Upper lobe of left lung (tissue), 6 donors: Measurements from ENCODE around the gene ADISSP. TPM values are rescaled to one million over a fixed set of nuclear protein-coding genes. Genes with fewer than 3 reads are reported as not detected.

Experiments used
- ATAC-seq, 2 donors: fragments of 200-7000 bp; cut with Tn5 transposase; one replicate each; pipeline ENCODE4 v1.9.1; 2022; ENCODE audit warnings: mild to moderate bottlenecking in 2 of 2, moderate library complexity in 2 of 2; ENCODE audit not compliant: low FRiP score in 2 of 2
- DNase-seq, 2 donors: peaks; one replicate each; pipeline ENCODE4 v3.0.0-alpha.2; 2019 to 2020
- H3K27ac ChIP-seq, 4 donors: fragments of 200-600 bp; sonication (generic); one replicate each; pipeline ENCODE4 v1.5.1; 2016 to 2019
- H3K27me3 ChIP-seq, 4 donors: fragments of 200-600 bp; sonication (generic); one replicate each; pipeline ENCODE4 v1.5.1; 2017 to 2019
- H3K36me3 ChIP-seq, 4 donors: fragments of 200-600 bp; sonication (generic); one replicate each; pipeline ENCODE4 v1.5.1; 2016 to 2019
- H3K4me1 ChIP-seq, 4 donors: fragments of 200-600 bp; sonication (generic); one replicate each; pipeline ENCODE4 v1.5.1; 2018 to 2019
- H3K4me3 ChIP-seq, 4 donors: fragments of 200-600 bp; sonication (generic); one replicate each; pipeline ENCODE4 v1.5.1; 2017 to 2019; ENCODE audit warnings: mild to moderate bottlenecking in 2 of 4, moderate library complexity in 1 of 4
- H3K9me3 ChIP-seq, 4 donors: fragments of 200-600 bp; sonication (generic); one replicate each; pipeline ENCODE4 v1.5.1; 2018 to 2019
- EP300 ChIP-seq, 4 donors: sonication (generic); formaldehyde crosslinking; IDR thresholded peaks; one replicate each; pipeline ENCODE4 v1.5.1; 2017; ENCODE audit warnings: antibody characterized with exemption in 4 of 4, control low read depth in 2 of 4
- POLR2A ChIP-seq, 4 donors: fragments of 450-650 bp; IDR thresholded peaks; one replicate each; pipeline ENCODE4 v1.5.1; 2016 to 2017; ENCODE audit warnings: antibody characterized with exemption in 4 of 4, mild to moderate bottlenecking in 2 of 4
- POLR2AphosphoS5 ChIP-seq, 2 donors: sonication (generic); formaldehyde crosslinking; IDR thresholded peaks; one replicate each; pipeline ENCODE4 v1.5.1; 2017; ENCODE audit warnings: antibody characterized with exemption in 2 of 2
- WGBS, 2 donors: methylation state at CpG; one replicate each; pipeline ENCODE4 v1.1.5; 2017 to 2018; 5-methylcytosine and 5-hydroxymethylcytosine counted together
- total RNA-seq, 6 donors: library from RNA; depleted of rRNA in 4 of 6; stranded (reverse); fragments of >200 nt in 4 of 6; gene quantifications; one replicate each; pipeline versions ENCODE4 v1.1.0 to v1.2.1, GENCODE V29; 2016 to 2021
- TF ChIP-seq, protein P1 (sequence below), 6 experiments: fragments of 450-650 bp in 4 of 6; fragments of 200-600 bp in 2 of 6; sonication (generic) in 2 of 6; IDR thresholded peaks; one replicate each; pipeline ENCODE4 v1.5.1; 2016 to 2019; ENCODE audit warnings: antibody characterized with exemption in 6 of 6
- donor health status: DM: no; HTN: no; CAD: no; lungs with moderate emphysema.
- donor health status: DM: no; HTN: yes; CAD: no; lungs with severe emphysema.

The ADISSP gene
- total RNA-seq, 6 donors from 2014 or later: 6.7 to 41.9 (median 39.1) TPM

DNA sequence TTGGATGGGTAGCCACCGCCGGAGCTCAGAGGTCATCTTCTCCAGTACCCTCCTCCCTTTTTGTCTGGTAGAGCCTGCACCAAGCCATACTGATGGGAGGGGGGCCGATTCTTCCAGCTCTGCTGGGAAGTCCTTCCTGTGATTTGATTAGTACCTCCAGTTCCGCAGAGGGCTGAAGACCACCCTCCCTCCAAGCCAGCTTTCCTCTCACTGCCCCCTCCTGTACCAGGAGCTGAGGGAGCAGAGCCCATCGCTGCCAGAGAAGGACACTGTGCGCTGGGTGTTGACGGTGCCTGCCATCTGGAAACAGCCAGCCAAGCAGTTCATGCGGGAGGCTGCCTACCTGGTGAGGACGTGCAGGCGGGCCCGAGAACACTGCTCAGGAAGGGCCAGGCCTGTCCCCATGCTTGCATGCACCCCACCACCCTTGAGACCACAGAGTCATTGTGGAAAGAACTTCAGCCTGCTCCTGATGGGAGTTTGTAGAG, 21.8 kb downstream of the ADISSP start:
- no peak for TF ChIP-seq POLR2A (IDR thresholded peaks at IDR 0.05)
- no peak for TF ChIP-seq POLR2AphosphoS5 (IDR thresholded peaks at IDR 0.05)
- TF ChIP-seq, protein P1, sequence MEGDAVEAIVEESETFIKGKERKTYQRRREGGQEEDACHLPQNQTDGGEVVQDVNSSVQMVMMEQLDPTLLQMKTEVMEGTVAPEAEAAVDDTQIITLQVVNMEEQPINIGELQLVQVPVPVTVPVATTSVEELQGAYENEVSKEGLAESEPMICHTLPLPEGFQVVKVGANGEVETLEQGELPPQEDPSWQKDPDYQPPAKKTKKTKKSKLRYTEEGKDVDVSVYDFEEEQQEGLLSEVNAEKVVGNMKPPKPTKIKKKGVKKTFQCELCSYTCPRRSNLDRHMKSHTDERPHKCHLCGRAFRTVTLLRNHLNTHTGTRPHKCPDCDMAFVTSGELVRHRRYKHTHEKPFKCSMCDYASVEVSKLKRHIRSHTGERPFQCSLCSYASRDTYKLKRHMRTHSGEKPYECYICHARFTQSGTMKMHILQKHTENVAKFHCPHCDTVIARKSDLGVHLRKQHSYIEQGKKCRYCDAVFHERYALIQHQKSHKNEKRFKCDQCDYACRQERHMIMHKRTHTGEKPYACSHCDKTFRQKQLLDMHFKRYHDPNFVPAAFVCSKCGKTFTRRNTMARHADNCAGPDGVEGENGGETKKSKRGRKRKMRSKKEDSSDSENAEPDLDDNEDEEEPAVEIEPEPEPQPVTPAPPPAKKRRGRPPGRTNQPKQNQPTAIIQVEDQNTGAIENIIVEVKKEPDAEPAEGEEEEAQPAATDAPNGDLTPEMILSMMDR (IDR thresholded peaks at IDR 0.05): no peak
- no peak for TF ChIP-seq EP300 (IDR thresholded peaks at IDR 0.05)
- DNase-seq (no peak), ATAC-seq (no peak)
- peaks cover 17 to 35% (median 24%) of the 10 kb centered on the region in 4 donors for H3K4me1 ChIP-seq
- H3K27ac ChIP-seq: peak overlapping the region in 2 of 4 donors; percentile 49 to 59
- 78 to 86% methylated on average over 9 to 10 of the region's 11 CpGs for whole genome bisulfite sequencing, 2 donors
- H3K9me3 ChIP-seq: no peaks in the 10 kb centered on the region
- H3K4me3 ChIP-seq: peak overlapping the region in 1 of 4 donors; percentile 32
- peaks cover 0 to 78% (median 15%) of the 10 kb centered on the region in 4 donors for H3K36me3 ChIP-seq
- H3K27me3 ChIP-seq: no peaks in the 10 kb centered on the region

DNA sequence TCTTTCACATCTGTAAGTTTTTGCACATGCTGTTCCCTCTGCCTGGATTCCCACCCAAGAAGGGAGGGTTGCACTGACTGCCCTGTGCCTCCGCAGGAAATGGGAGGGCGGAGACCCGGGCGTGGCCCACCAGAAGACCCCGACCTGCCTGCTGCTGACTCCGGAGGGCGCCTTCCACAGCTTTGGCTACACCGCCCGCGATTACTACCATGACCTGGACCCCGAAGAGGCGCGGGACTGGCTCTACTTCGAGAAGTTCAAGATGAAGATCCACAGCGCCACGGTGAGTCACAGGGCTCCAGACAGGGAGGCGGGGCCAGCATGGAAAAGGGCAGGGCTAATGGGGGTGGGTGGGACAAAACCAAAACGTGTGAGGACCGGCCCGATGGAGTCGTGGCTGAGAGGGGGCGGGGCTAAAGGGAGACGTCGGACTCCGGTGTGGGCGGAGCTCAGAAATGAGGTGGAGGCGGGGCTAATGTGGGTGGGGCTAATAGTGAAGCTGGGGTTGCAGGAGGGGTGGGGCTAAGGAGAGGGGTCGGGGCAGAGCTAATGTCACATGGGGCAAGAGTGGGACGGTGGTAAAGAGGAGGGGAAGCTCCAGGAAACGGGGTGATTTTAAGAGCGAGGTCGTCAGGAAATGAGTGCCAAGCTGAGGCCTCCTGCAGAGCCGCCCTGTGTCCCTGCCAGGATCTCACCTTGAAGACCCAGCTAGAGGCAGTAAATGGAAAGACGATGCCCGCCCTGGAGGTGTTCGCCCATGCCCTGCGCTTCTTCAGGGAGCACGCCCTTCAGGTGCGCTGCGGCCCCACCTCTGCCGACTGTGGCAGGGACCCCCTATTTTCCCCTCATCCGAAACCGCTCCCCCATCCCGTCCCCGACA, 22.5 kb downstream of the ADISSP start:
- DNase-seq: peak; percentile 74 to 90
- Histone ChIP-seq H3K4me1 (peaks cover 24 to 35% (median 30%) of the 10 kb centered on the region in 4 donors), H3K9me3 (no peaks in the 10 kb centered on the region), H3K4me3 (peak overlapping the region in 3 of 4 donors; percentile 16 to 32 (median 19)), H3K36me3 (peaks cover 0 to 71% (median 12%) of the 10 kb centered on the region in 4 donors), H3K27ac (peak overlapping the region in 3 of 4 donors; percentile 22 to 59 (median 49)), H3K27me3 (no peaks in the 10 kb centered on the region)
- ATAC-seq: peak; percentile 67 to 86
- peak in 1 of 2 donors; percentile 23 for TF ChIP-seq POLR2AphosphoS5 (IDR thresholded peaks at IDR 0.05)
- TF ChIP-seq, protein P1 (IDR thresholded peaks at IDR 0.05): no peak
- 46 to 51% methylated on average over 45 of the region's 45 CpGs for WGBS, 2 donors

DNA sequence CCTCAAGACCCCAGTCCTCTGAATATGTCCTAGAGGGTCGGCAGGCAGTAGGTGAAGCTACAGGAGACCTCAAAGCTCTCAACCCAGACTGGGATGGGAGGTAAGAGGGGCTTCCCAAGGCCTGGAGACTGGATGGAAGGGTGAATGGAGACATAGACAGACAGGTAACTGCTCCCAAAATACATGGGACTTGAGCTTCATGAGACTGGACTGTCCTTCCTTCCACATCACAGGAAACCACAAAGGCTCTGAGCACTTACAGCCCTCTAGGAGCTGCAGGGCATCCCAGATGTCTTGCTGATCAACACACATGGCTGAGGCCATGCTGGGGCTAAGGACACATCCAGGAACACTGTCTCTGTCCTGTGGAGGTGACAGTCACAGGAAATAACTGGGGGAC, 23.5 kb downstream of the ADISSP start:
- DNase-seq (no peak), ATAC-seq (no peak)
- Histone ChIP-seq H3K9me3 (no peaks in the 10 kb centered on the region), H3K4me3 (no peak overlapping the region), H3K27ac (peak overlapping the region in 3 of 4 donors; percentile 22 to 59 (median 49)), H3K4me1 (peaks cover 31 to 42% (median 34%) of the 10 kb centered on the region in 4 donors), H3K36me3 (peaks cover 0 to 61% (median 8%) of the 10 kb centered on the region in 4 donors), H3K27me3 (no peaks in the 10 kb centered on the region)
- TF ChIP-seq POLR2A (IDR thresholded peaks at IDR 0.05) (no peak), EP300 (IDR thresholded peaks at IDR 0.05) (no peak), POLR2AphosphoS5 (IDR thresholded peaks at IDR 0.05) (no peak)
- TF ChIP-seq, protein P1 (IDR thresholded peaks at IDR 0.05): no peak
- WGBS, 2 donors: 78 to 100% methylated on average over 1 of the region's 1 CpG

DNA sequence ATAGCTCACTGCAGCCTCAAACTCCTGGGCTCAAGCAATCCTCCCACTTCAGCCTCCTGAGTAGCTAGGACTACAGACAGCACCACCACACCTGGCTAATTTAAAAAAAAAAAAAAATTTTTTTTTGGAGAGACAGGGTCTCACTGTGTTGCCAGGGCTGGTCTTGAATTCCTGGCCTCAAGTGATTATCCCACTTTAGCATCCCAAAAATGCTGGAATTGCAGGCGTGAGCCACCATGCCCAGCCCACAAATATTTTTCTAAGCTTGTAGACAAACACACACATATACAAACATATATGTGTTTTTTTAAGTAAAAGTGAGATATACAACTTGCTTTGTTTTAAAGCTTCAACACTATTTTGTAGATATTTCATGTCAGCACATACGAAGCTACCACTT, 24.3 kb downstream of the ADISSP start:
- TF ChIP-seq POLR2A (IDR thresholded peaks at IDR 0.05) (no peak), POLR2AphosphoS5 (IDR thresholded peaks at IDR 0.05) (no peak), EP300 (IDR thresholded peaks at IDR 0.05) (no peak)
- TF ChIP-seq, protein P1 (IDR thresholded peaks at IDR 0.05): no peak
- no peak for ATAC-seq
- H3K27ac ChIP-seq: peak overlapping the region in 1 of 4 donors; percentile 49
- H3K27me3 ChIP-seq: no peaks in the 10 kb centered on the region
- H3K9me3 ChIP-seq: no peaks in the 10 kb centered on the region
- 71 to 92% methylated on average over 2 of the region's 2 CpGs for WGBS, 2 donors
- peaks cover 38 to 42% (median 40%) of the 10 kb centered on the region in 4 donors for H3K4me1 ChIP-seq
- H3K36me3 ChIP-seq: peaks cover 0 to 54% (median 7%) of the 10 kb centered on the region in 4 donors
- DNase-seq: no peak
- H3K4me3 ChIP-seq: no peak overlapping the region
